HG02885 (cell line): Measurements from ENCODE around the gene TOX2.

ENCODE experiments used
- ATAC-seq: cut with Tn5 transposase; IDR thresholded peaks from one replicate; pipeline ENCODE4 v1.9.1; 2021; ENCODE audit warnings: mild to moderate bottlenecking; ENCODE audit not compliant: unreplicated experiment, poor library complexity

The TOX2 gene

DNA sequence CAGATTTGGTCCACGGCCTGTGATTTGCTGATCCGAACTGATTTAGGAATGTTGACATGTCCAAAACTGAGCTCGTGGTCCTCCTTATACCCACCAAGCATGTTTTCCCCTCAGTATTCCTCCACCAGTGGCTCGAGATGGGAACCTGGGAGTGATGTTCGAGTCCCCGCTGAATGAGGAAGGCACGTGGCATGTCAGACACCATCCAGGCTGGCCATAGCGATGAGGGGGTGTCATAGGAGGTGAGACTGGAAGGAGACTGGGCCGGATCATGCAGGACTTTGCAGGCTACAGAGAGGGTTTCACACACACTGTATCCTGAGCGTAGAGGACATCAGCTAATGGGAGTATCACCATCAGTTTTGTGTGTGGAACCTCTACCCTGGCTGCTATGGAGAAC lies 78.2 kb downstream of the TOX2 start:
- no peak for ATAC-seq

DNA sequence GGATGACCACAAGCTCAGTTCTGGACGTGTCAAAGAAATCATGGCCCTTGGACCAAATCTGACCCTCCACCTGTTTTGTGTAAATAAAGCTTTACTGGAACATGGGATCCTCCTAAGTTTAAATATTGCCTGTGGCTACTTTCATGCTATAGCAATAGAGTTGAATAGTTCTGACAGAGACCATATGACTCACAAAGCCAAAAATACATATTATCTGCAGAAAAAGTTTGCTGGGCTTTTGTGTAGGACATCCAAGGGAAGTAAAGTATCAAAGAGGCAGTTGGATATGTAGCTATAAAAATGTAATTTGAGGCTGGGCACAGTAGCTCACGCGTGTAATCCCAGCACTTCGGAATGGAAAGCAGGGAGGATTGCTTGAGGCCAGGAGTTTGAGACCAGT lies 78.9 kb downstream of the TOX2 start:
- no peak for ATAC-seq

DNA sequence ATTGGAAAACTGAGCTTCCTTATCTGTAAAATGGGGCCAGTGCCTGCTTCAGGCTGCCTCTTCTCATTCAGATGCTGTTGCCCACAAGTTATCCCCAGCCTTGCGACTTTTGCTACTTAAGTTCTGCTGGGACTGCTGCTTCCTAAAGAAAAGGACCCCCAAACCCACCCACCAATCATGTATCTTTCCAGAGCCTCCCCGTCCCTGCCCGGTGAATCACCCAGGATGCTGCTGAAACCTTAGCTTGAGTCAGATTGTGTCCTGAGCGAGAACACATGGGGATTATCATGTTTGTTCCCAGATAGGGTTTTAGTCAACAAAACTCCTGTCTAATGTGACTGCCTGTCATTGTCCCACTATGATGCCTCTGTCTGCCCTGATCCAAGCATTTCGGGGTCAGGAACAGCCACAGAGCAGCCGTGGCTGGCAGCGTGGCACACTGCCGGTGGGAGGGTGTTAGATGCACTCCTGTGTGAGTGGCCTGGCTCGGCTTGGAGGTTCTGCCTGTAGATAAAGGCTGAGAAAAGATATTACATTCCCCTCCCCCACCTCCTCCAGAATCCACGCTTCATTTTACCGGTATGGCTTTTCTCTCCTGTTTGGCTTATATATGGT lies 79.9 kb downstream of the TOX2 start:
- ATAC-seq: no peak

- ATAC-seq: no peak
Measured at GRCh38 chr20:43995645-43996044, 81.0 kb downstream of the TOX2 start.

DNA sequence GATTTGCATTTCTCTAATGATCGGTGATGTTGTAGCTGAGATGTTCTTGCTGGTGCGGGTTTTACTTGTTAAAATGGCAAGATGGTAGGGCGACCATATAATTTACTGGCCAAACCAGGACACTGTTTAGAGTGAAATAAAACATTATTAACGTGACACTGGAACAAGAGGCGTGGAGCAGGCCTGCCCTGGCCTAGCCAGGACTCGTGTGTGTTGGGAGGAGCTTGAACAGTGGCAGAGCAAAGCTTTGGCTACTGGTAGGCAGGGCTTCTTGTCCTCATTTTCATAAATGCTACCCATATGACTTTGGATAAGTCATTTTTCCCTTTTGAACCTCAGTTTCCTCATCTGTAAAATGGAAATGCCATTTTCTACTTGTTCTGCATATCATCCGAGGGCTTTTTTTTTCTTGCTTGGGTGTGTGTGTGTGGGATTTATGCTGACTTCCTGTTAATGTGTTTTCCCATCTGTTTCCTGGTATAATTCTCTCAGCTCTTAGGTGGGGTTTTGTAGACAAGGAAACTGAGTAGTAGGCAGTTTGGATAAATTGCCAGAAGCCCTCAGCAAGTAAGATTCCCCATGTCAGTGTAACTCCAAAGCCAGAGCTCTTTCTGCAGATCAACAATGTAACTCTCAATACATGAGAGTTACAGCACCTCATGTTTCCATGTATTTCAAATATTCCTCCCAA lies 81.7 kb downstream of the TOX2 start:
- ATAC-seq: no peak

DNA sequence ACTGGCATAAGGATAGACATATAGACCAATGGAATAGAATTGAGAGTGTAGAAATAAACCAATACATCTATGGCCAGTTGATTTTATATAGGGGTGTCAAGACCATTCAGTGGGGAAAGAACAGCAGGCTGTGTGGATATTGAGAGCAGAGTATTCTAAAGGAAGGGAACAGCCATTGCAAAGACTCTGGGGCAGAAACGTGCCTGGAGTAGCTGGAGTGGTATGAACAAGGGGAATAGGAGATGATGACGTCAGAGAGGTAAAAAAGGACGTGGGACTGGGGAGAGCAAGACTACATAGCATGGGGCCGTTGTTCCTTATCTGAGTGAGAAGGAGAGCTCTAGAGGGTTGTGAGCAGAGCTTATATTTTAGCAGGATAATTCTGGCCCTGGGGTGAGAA lies 85.2 kb downstream of the TOX2 start:
- ATAC-seq: no peak

- peak; percentile 64 for ATAC-seq
Measured at GRCh38 chr20:44001667-44002596, 87.3 kb downstream of the TOX2 start.

DNA sequence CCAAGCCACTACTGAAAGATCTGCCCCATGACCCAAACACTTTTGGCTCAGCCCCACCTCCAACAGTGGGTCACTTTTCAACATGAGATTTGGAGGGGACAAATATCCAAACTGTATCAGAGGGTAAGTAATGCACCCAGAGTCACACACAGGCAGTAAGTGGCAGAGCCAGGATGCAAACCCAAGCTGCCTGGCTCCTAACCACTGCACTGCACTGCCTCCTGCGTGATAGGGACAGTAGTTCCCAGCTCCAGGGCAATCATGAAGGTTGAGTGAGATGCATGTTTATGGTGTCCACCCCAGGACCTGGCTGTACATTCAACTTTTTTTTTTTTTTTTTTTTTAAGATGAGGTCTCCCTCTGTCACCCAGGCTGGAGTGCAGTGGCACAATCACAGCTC lies 88.2 kb downstream of the TOX2 start:
- ATAC-seq: no peak

DNA sequence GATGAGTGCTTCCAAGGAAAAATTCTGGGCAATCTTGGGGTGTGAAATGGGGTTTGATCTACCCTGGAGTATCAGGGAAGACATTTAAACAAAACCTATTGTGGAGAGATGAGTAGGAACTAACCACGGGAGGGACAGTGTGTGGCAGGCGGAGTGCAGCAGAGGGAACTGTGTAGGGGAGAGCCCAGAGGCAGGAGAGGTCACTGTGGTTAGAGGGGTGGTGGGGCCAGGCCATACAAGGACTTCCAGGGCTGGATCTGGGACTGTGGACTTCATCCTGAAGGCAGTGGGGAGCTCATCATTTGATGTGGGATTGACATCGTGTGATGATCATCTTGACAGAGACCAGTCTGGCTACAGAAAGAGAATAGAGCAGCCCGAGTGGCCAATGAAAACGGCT lies 89.0 kb downstream of the TOX2 start:
- ATAC-seq: no peak

GRCh38 chr20:44004306-44004915 lies 89.8 kb downstream of the TOX2 start:
- ATAC-seq: no peak

GRCh38 chr20:44005661-44006060 lies 91.0 kb downstream of the TOX2 start:
- no peak for ATAC-seq

DNA sequence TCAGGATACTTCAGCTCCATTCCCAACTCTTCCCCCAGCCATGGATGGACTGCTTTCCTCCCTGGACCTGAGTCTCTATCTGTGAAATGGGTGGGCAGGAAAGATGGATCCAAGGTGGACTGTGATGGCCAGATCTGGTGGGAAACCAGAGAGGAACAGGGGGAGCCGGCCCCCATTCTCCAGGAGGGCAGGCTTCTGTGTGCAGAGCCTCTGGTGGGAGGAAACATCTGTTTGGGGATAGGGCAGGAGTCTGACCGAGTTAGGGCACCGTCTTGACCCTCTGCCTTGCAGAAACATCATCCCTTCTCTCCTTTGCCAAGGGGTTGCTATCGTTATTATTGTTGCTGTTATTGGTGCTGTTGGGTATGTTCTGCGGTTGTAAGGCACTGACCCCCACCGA lies 91.5 kb downstream of the TOX2 start:
- no peak for ATAC-seq

DNA sequence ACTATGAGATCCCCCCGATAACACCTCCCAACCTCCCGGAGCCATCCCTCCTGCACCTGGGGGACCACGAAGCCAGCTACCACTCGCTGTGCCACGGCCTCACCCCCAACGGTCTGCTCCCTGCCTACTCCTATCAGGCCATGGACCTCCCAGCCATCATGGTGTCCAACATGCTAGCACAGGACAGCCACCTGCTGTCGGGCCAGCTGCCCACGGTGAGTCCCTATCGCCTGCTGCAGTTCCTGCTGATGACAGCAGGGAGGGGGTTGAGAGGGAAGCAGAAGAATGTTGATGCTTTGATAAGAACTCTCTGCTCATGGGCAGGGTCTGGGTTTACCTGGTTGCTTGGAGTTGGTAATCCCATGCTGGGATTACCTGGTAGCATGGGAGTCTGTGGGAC lies 91.9 kb downstream of the TOX2 start:
- no peak for ATAC-seq

DNA sequence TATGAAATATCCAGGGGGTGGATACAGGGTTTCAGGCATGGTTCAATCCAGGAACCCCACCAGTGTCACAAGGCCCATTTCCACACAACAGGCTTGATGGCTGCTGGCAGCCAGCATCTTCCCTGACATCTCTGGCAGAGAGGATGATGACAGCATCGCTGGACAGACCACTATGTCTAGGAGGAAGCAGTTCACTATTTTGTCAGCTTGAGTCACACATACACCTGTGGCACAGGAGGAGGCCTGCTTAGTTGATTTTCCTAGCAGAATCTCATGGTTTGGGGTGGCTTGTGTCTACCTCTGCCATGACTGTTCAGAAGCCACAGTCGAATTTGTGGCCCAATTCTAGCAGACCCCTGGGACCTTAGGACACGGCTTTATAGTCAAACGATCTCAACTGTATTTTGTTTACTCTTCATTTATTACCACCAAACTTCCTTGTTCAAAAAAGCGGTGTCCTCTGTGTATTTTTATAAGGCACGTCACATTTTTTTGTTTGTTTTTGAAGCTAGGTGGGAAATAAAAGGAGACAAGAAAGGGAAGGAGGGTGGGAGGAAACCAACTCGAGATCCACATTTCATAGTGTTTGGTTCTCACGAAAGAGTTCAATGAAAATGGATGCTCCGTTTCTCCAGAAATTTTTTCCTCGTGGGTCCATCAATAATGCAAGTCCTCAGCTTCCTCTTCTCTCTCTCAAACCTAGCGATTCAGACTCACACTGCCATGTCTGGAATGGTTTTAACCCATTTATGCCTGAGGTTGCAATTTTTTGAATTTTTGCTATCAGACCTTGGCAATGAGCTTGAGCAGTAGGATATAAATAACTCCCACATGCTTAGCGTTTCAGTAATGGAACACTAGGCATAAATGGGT lies 94.4 kb downstream of the TOX2 start:
- ATAC-seq: no peak

DNA sequence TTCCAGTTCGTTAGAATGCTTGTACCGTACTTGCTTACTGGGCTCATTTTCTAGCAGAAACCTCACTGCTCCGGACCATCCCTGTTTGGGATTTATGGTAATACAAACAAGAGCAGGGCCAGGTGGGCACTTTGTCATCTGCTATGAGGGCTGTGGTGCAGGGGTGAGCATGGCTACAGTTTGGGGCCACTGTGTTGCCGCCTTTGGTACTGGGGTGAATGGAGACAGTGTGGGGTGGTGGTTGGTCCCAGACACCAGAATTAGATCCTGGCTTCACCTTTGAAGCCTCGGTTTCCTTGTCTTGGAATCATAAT lies 95.0 kb downstream of the TOX2 start:
- ATAC-seq: no peak

DNA sequence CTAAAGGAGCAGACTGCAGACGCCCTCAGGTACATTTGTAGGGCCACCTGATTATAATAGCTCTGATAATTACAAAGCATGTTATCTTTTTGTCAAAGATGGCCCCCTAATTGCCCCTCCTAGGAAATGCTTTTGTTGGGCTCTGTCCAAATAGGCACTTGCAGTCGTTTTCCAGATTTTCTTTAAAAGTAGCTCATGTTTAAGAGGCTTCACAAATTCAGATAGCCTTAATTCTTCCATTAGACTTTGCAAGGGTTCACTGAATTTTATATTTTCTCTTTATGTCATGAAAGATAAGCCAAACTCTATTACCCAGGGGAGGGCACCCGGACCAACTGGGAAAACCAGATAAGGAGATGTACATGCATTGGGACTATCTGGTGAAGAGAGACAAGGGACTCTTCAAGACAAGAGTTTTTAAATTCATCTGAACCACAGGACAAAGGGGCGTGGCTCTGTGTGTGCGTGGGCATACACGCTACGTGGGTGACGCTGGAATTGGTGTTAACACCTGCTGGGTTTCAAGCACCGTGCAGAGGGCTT lies 95.6 kb downstream of the TOX2 start:
- ATAC-seq: no peak

GRCh38 chr20:44011251-44011940 lies 96.7 kb downstream of the TOX2 start:
- no peak for ATAC-seq

GRCh38 chr20:44012466-44013226 lies 98.0 kb downstream of the TOX2 start:
- ATAC-seq: no peak
